H1 (cell line): ENCODE results near the gene ADAM23. TPM values are rescaled to one million over a fixed set of nuclear protein-coding genes. Genes with fewer than 3 reads are reported as not detected.

Experiments used
- HDAC6 ChIP-seq: IDR thresholded peaks from one replicate; pipeline ENCODE4 v1.7.1; 2012; ENCODE audit warnings: low read depth, mild to moderate bottlenecking, inconsistent platforms, low read length, moderate library complexity
- polyA plus RNA-seq, 7 experiments: library from polyadenylated mRNA; depleted of rRNA in 3 of 7; stranded (reverse) in 5 of 7; unstranded in 2 of 7; fragments of >200 nt in 5 of 7; fragments of 200-250 nt in 2 of 7; gene quantifications; 1 replicate in 5 of 7; 2 replicates in 1 of 7; 4 replicates in 1 of 7; pipeline versions ENCODE4 v1.2.1 to v1.2.3, GENCODE V29; 2011 to 2013; ENCODE audit warnings: missing spikeins in 2 of 7, mixed read lengths in 2 of 7
- total RNA-seq: library from RNA; stranded (reverse); fragmentation: NEBNext Ultra II Directional; extraction: Animal tissue kit (Norgen Biotek cat#: 25700); gene quantifications from 2 replicates; pipeline ENCODE4 v1.2.1, GENCODE V29; 2021

The ADAM23 gene
- total and polyA plus RNA-seq, 2 of the 8 experiments (the other 6 are each of a cell fraction or from before 2014, with no cell fraction given) = 9.9 to 20.8 TPM

DNA sequence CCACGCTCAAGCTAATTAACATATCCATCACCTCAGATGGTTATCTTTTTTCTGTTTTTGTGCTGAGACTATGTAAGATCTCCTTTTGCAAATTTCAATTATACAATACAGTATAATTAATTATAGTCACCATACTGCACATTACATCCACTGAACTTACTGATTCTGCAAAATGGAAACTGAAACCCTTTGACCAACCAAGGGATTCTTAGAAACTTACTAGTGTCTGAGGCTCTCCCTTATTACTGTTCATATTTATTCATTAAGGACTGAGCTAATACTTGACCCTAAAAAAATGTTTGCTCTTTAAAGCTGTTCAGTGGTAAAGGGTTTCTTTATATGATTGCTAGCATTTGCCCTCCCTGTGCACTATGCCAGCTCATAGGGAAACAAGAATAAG, 50.7 kb downstream of the ADAM23 start (continued):
- TF ChIP-seq HDAC6 = no peak
- TF ChIP-seq, all 59 proteins: peak for 0
